SKM-1 treated with dmso at 0.1 percent for 144 hours (cell line): ENCODE measurements around the gene SNHG17.
"Not testable (repeated sequence)": the region's sequence is repeated elsewhere in the genome, so short reads cannot be mapped to it uniquely, and the experiment has no call there.

ENCODE experiments used
- DNase-seq: peaks from one replicate; lab custom pipeline; 2025; ENCODE audit not compliant: unreplicated experiment; lab: John Stamatoyannopoulos, UW

SNHG17 gene

DNA sequence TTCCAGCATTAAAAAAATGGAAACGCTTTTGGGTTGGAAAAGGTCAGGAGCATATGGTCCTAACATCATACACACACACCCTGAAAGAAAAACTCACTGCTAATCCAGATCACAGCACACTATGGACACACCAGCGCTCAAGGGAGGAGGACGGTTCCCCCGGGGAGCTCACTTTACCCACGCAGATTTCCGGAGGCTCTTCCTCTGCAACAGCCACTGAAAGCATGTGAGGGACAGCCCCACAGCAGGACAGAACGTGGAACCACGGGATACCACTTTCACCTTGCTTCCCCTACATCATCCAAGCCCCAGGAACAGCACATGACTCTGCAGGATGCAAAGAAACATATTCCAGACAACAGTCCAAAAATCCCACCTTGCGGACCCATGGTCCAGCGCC lies 13.2 kb downstream of the SNHG17 start:
- no peak for DNase-seq

DNA sequence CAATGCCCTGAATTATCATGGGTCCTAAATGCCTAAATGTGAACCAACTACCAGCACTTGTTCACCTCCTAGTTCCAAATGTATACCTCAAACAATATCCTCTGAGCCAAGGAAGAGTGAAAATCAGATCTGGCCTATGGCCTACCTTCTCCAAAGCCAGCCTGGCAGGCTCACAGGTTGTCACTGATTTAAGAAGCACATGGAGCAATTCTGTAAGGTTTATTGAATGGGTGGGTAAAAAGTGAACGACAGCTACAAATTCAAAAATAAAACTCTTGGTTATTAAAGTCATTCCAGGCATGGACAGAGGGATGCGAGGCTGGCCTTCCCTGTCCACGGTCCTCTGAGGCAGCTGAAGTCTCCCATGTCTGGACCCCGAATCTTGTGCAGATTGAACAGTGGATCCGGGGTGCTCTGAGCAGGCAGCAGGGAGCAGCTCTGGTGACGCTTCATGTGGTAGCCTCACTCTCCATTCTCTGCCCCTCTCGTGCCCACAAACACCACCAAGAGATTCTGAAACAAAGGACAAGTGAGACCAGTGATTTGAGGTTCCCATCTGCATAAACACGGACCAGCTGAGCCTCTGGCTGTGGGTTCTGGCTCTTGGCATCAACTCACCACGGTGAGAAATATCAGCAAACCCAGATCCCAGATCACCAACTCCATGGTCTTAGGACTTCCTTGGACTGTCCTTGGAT lies 14.6 kb downstream of the SNHG17 start:
- DNase-seq = no peak

DNA sequence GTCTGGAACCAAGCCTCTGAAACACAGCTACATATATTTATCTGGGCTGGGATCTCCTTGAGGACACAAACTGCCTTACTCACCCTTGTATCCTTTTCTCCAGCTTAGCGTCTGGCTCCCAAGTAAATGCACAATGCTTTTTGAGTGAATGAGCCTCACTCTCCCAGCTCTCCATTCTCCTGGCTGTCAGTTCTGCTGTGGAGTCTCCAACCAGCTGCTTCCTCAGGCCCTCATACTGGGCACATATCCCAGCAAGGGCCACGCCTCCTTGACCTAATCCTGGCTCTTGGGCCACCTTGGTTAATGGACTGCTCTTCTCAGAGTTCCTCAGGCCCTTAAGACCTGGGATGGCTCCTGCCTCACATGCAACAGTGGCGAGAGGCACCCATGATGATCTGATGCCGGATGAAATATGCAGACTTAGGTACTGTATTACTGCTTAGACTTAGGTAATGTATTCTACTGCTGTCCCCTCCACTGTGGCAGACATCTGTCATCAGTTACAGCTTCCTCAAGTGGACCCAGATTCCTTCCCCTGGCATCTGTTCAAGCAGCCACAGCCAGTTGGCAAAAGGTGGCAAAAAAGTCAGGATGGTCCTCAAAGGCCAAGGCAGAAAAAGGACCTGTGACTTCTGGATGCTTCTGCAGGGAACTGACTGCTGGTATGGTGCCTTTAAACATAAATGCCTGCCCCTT lies 16.5 kb downstream of the SNHG17 start:
- no peak for DNase-seq

DNA sequence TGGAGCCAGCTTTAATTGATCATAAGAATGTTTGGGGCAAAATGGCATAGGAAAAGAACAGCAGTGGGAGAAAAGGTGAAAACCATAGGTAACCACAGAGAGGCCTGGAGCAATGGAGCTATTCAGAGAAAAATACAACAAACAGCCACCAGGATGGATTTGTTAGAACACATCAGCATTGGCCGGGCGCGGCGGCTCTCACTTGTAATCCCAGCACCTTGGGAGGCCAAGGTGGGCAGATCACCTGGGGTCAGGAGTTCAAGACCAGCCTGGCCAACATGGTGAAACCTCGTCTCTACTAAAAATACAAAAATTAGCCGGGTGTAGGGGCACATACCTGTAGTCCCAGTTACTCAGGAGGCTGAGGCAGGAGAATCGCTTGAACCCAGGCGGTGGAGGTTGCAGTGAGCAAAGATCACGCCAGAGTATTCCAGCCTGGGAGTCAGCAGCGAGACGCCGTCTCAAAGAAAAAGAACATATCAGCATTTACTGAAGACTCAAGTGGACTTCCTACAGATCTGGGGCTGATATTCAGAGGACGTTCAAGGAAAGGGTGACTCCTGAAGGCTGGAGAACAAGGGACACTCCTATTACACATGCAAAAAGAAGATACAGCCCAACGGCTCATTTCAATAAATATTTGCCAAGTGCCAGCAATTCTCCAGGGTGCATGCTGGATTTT lies 20.2 kb downstream of the SNHG17 start:
- DNase-seq = no peak

DNA sequence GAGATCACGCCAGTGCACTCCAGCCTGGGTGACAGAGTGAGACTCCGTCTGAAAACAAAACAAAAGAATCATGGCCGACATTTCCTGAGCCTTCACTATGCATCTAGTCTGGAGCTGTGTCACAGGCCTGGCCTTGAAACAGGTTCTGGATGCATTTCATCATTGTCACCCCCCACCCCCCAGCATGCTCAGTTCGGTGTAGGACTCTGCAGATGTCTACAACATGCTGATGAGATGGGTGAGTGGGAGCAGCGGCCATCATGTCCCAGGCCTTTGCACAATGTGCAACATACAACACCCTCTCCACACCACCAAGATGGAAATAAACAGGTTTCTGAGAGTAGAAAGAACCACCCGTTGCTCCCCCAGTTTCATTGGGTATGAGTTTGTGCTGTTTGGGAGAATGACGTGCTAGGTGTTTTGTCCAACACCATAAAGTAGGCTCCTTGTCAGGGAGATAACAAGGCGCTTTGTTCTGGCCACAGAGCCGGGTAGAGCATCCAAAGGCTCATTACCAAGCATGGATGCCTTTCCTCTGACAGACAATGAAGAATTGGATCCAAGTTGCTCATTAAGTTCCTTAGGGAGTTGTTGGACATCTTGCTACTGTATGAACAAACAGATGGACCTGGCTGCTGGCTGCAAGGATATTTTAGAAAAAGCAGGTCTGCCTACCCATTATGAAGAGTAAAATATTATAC lies 22.1 kb downstream of the SNHG17 start:
- DNase-seq = no peak

DNA sequence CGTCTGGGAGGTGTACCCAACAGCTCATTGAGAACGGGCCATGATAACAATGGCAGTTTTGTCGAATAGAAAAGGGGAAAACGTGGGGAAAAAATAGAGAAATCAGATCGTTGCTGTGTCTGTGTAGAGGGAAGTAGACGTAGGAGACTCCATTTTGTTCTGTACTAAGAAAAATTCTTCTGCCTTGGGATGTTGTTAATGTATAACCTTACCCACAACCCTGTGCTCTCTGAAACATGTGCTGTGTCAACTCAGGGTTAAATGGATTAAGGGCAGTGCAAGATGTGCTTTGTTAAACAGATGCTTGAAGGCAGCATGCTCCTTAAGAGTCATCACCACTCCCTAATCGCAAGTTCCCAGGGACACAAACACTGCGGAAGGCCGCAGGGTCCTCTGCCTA lies 27.3 kb downstream of the SNHG17 start:
- not testable (repeated sequence) for DNase-seq

DNA sequence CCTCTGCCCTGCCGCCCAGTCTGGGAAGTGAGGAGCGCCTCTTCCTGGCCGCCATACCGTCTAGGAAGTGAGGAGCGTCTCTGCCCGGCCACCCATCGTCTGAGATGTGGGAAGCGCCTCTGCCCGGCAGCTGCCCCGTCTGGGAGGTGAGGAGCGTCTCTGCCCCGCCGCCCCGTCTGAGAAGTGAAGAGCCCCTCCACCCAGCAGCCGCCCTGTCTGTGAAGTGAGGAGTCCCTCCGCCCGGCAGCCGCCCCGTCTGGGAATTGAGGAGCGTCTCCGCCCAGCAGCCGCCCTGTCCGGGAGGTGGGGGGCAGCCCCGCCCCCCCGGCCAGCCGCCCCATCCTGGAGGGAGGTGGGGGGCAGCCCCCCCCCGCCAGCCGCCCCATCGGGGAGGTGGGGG lies 27.8 kb downstream of the SNHG17 start:
- DNase-seq = no peak

DNA sequence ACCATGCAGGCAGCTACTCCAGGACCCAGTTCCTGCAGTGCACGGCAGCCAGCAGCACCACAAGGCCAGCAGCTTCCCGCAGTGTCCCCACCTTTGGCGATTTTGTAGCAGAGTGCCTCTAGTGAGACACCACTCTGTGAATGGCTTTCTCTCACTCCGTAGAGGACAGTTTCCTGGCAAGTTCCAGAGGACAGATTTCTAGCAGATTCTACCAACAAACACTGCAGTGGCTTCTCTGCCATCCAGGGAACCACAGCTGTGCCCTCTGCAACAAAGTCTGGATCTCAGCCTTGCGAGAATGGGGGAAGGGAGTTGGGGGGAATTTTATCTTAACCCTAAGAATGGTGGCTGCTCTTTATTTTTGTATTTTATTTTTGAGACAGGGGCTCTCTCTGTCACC lies 28.7 kb downstream of the SNHG17 start:
- DNase-seq = no peak

DNA sequence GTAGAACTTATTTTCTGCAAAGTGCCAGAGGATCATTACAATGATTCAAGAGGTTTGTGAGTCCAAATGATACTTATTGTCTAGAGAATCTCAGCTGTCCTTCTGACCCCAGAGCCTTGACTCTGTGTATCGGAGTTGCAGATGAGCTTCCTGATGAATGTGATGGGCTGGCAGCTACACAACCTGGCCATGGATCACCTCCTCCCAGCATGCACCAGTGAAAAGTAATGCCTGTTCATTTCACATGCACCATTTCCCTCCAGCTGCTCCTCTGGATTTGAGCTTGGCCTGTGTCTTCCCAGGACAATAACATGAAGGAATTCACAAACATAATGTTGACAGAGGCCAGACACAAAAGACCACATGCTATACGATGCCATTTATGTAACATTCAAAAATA lies 30.0 kb downstream of the SNHG17 start:
- DNase-seq = no peak

DNA sequence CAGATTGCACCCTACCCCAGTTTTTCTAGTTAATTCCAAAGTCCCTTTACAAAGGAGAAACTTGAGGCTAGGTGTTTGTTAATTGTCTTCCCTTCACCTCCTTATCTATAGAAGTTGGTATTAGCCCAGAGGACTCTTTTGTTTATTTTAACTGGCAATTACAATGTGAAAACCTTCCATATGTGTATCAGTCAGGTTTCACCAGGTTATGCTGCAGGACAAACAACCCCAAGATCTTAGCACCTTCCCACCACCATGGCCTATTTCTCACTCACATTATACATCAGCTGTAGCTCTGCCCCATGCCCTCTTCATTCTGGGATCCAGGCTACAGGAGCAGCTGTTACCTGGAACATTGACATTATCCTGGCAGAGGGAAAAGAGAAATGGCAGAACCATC lies 31.1 kb downstream of the SNHG17 start:
- DNase-seq = no peak

DNA sequence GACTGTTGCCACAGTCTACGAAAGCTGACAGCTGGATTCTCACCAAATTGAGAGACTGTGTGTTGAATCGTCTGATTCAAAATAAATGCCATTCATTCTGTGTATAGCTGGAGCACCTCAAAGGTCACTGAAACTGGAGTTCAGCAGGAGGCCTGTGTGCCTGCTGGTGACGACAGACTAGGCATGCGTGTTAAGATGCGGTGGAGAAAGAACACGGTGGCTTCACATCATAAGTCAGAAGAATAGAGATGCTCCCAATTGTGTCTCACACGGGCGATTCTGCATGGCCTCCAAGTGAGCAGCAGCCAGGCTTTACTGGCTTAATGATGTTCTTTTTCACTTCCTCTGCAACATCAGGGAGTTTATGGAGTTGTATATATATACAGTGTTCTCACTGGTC lies 32.3 kb downstream of the SNHG17 start:
- no peak for DNase-seq

DNA sequence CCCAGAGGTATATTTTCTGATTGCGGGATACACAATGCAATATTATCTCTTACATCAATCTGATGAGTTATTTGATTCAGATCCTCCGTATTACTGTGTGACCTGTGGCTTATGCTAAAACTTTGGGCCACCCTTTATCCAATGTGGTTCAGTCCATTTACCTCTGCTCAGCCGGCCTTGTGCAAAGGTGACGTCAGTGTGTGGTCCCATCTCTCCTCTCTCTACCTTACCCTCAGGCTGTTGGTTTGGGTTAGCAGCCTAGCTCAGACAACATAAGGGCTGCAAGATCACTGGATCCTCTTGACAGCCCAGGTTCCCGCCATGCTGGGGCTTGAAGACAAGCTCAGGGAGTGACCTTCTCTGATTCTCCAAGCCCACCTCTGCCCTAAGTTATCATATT lies 33.0 kb downstream of the SNHG17 start:
- no peak for DNase-seq

DNA sequence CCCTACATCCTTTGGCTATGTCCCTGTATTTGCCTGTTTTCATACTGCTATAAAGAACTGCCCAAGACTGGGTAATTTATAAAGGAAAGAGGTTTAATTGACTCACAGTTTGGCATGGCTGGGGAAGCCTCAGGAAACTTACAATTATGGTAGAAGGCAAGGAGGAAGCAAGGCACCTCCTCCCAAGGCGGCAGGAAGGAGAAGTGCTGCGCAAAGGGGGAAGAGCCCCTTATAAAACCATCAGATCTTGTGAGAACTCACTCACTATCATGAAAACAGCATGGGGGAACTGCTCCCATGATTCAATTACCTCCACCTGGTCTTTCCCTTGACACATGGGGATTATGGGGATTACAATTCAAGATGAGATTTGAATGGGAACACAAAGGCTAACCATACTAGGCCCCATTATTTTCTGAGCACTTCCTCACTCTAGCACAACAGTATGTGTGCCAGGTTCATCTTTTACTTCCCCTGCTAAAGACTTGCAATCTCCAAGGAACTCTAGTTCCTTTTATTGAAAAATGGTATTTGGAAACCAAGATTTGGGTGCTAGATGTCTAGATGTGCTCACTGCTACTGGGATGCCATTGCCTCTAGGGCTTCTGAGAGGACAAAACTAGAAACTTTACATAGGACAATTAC lies 39.3 kb downstream of the SNHG17 start:
- peak; percentile 85 for DNase-seq

DNA sequence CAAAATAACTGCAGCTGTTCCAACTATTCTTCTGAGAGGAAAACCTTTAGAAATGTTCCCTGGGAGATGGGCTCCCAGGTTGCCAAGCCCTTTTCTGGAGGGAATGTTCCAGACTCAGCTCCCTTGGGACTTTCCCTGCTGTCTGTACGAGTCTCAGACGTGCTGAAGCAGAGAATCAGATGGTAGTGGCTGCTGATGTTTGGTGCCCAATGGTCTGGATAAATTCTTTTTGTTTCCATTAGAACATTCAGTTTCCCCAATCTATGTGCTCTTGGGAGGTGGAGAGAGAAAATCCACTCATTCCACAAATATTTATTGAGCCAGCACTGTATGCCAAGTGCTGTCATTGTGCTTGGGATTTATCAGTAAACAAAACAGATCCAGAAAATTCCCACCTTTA lies 40.0 kb downstream of the SNHG17 start:
- DNase-seq = no peak

DNA sequence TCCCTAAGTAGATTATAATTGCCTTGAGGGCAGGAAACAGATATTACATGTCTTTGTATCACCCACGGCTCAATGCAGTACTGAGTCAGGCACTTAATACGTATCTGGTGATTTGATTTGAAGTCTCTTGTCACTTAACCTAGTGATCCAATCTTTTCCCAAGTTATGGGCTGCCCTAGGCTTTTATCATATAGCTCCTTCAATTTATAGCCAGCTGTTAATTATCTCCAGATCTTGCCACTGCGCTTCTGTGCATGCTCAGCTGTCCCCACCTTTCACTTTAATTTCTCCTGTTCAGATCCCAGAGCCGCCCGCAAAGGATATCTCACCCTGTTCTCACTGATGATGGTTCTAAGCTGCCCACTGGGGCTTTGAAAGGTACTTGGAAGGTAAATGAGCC lies 41.9 kb downstream of the SNHG17 start:
- no peak for DNase-seq

DNA sequence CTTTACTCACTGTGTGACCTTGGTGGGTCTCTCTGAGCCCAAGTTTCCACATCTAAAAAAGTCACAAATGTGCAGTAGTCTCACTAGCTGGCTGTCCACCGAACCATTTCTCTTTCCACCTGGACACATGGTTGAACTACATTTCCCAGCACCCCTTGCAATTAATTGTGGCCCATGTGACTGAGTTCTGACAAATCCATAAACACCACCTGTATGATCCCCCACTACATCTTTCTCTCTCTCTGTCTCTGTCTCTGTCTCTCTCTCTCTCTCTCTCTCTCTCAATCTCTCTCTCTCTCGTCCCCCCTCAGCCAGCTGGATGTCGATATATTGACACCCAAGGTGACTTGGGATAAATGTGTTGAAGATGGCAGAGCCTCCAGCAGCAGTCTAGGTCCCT lies 42.8 kb downstream of the SNHG17 start:
- no peak for DNase-seq

DNA sequence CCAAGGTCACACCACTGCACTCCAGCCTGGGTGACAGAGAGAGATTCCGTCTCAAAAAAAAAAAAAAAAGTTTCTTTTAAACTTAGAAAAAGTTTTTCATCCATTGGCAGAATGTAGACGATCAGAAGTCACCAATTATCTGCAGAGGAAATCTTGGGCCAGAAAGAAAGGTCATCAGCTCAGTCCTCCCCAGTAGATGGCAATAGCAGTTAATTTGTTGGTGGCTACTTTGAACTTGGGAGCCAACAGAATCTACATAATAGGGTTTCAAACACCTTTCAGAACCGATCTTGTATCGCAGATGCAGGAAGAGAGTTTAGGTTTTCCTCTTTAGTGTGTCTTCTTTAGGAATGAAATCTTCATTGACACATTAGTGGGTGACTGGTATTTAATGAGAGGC lies 47.2 kb downstream of the SNHG17 start:
- DNase-seq = no peak

DNA sequence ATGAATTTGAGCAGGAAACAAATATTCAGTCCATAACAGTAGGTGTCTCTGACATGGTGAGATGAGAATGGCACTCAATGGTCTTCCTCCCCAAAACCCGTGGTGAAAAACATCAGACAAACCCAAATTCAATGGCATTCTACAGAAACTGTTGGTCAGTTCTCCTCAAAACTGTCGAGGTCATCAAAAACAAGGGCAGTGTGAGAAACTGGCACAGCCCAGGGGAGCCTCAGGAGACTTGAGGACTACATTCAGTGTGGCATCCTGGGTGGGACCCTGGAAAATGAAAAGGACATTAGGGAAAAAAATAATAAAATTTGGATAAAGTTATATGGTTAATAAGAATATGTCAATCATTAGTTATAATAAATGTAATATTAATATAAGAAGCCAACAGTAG lies 48.3 kb downstream of the SNHG17 start:
- no peak for DNase-seq

DNA sequence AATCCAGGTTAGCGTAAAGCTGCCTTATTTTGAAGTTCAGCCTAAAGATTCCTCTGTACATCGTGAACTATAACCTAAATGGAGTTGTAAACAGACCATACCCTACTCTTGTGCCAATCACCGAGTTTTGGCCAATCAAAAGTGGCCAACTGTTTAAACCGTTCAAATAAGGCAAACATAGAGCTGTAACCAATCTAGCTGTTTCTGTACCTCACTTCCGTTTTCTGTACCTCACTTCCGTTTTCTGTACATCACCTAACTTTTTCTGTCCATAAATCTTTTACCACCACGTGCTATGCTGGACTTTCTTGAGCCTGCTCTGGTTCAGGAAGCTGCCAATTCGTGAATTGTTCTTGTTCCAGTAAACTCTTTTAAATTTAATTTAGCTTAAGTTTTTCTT lies 49.1 kb downstream of the SNHG17 start:
- DNase-seq = no peak

DNA sequence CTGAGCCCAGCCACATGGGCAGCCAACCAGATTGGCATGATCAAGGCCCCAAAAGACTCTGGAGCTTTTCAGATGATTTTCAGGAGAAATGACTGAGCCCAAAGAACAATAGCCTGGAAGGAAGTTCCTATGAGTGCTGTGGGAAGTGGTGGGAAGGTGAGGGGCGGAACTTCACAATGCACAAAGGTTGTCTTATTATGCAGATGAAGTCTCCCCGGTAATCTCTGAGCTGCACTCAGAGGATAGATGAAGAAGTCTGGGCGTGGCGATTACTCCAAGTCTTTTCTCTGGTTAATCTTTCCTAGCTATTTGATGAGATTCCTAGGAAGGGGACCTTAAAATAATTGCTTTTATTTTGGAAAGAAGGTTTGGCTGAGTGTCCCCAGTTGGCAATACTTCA lies 52.0 kb downstream of the SNHG17 start:
- DNase-seq = no peak

DNA sequence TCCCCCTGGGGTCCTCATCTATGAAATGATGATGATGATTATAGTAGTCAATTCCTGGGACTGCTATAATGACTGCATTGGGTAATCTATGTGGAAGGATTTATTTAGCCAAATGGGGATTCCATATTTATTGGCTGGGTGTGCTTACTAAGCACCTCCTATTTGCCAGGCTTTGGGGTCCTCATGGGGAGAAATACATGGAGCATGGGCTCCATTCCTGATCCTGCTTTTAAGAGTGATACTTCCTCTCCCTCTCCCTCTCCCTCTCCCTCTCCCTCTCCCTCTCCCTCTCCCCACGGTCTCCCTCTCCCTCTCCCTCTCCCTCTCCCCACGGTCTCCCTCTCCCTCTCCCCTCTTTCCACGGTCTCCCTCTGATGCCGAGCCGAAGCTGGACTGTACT lies 57.3 kb downstream of the SNHG17 start:
- DNase-seq = not testable (repeated sequence)
